Vagina (tissue), 2 donors: Measurements from ENCODE around the gene C17orf75. TPM values are rescaled to one million over a fixed set of nuclear protein-coding genes. Genes with fewer than 3 reads are reported as not detected.

Experiments used
- DNase-seq, 2 donors: peaks; one replicate each; pipeline ENCODE4 v3.0.0-alpha.2; 2017; ENCODE audit errors: extremely low spot score in 2 of 2
- H3K27ac ChIP-seq: fragments of 200-600 bp; sonication (generic); one replicate; pipeline ENCODE4 v1.5.1; 2019
- H3K27me3 ChIP-seq: fragments of 200-600 bp; sonication (generic); one replicate; pipeline ENCODE4 v1.5.1; 2019
- H3K36me3 ChIP-seq, 2 donors: fragments of 200-600 bp; sonication (generic); one replicate each; pipeline ENCODE4 v1.5.1; 2017 to 2019
- H3K4me1 ChIP-seq: fragments of 200-600 bp; sonication (generic); one replicate; pipeline ENCODE4 v1.5.1; 2019
- H3K4me3 ChIP-seq, 2 donors: fragments of 200-600 bp; sonication (generic); 1 replicate in 1 of 2; 2 replicates in 1 of 2; pipeline ENCODE4 v1.5.1; 2016 to 2019
- H3K9me3 ChIP-seq: fragments of 200-600 bp; sonication (generic); one replicate; pipeline ENCODE4 v1.5.1; 2019
- POLR2A ChIP-seq, 2 donors: fragments of 450-650 bp; IDR thresholded peaks; one replicate each; pipeline ENCODE4 v1.6.1; 2017; ENCODE audit warnings: antibody characterized with exemption in 2 of 2, mild to moderate bottlenecking in 2 of 2, moderate library complexity in 2 of 2
- POLR2AphosphoS5 ChIP-seq, 2 donors: sonication (generic); formaldehyde crosslinking; IDR thresholded peaks; one replicate each; pipeline ENCODE4 v1.9.0; 2017; ENCODE audit warnings: antibody characterized with exemption in 2 of 2, mild to moderate bottlenecking in 2 of 2, low read depth in 1 of 2; ENCODE audit not compliant: insufficient read depth in 1 of 2
- intact Hi-C: fragments of 100-400 bp; cut with DNase I; formaldehyde crosslinking; loops from one replicate; pipeline ENCODE4 v1.15.1; 2023
- total RNA-seq: library from RNA; depleted of rRNA; stranded (reverse); fragments of >200 nt; gene quantifications from one replicate; pipeline ENCODE4 v1.2.3, GENCODE V29; 2016
- TF ChIP-seq, protein P1 (sequence below), 3 experiments: fragments of 450-650 bp in 2 of 3; fragments of 200-600 bp in 1 of 3; sonication (generic) in 1 of 3; IDR thresholded peaks; one replicate each; pipeline ENCODE4 v1.5.1; 2017 to 2019; ENCODE audit warnings: antibody characterized with exemption in 3 of 3, mild to moderate bottlenecking in 2 of 3, moderate library complexity in 2 of 3

C17orf75 gene
- total RNA-seq, 1 donor from 2014 or later: 15.0 TPM

- no peaks in the 10 kb centered on the region for H3K9me3 ChIP-seq
- H3K4me1 ChIP-seq: no peaks in the 10 kb centered on the region
- H3K27ac ChIP-seq: peak overlapping the region; percentile 27
- H3K36me3 ChIP-seq: no peaks in the 10 kb centered on the region
- TF ChIP-seq, protein P1, sequence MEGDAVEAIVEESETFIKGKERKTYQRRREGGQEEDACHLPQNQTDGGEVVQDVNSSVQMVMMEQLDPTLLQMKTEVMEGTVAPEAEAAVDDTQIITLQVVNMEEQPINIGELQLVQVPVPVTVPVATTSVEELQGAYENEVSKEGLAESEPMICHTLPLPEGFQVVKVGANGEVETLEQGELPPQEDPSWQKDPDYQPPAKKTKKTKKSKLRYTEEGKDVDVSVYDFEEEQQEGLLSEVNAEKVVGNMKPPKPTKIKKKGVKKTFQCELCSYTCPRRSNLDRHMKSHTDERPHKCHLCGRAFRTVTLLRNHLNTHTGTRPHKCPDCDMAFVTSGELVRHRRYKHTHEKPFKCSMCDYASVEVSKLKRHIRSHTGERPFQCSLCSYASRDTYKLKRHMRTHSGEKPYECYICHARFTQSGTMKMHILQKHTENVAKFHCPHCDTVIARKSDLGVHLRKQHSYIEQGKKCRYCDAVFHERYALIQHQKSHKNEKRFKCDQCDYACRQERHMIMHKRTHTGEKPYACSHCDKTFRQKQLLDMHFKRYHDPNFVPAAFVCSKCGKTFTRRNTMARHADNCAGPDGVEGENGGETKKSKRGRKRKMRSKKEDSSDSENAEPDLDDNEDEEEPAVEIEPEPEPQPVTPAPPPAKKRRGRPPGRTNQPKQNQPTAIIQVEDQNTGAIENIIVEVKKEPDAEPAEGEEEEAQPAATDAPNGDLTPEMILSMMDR (IDR thresholded peaks at IDR 0.05): no peak
- TF ChIP-seq POLR2A (IDR thresholded peaks at IDR 0.05) (no peak), POLR2AphosphoS5 (IDR thresholded peaks at IDR 0.05; ENCODE audit: insufficient read depth in 1 of 2, low read depth in 1 of 2) (peak; percentile 8 to 36)
- intact Hi-C loops: no loop called here
- H3K27me3 ChIP-seq: no peaks in the 10 kb centered on the region
- no peak for DNase-seq
- peak overlapping the region; percentile 22 to 23 for H3K4me3 ChIP-seq
Observed at GRCh38 chr17:32311028-32311536, 30.9 kb downstream of the C17orf75 start.

- Histone ChIP-seq H3K27me3 (no peaks in the 10 kb centered on the region), H3K27ac (no peak overlapping the region), H3K4me3 (no peak overlapping the region), H3K9me3 (no peaks in the 10 kb centered on the region), H3K36me3 (no peaks in the 10 kb centered on the region), H3K4me1 (no peaks in the 10 kb centered on the region)
- no peak for DNase-seq
- TF ChIP-seq POLR2A (IDR thresholded peaks at IDR 0.05): no peak
- TF ChIP-seq POLR2AphosphoS5 (IDR thresholded peaks at IDR 0.05; ENCODE audit: insufficient read depth in 1 of 2, low read depth in 1 of 2): no peak
- TF ChIP-seq, protein P1 (IDR thresholded peaks at IDR 0.05): no peak
- intact Hi-C loops: no loop called here
Observed at GRCh38 chr17:32307658-32308057, 34.3 kb downstream of the C17orf75 start.

DNA sequence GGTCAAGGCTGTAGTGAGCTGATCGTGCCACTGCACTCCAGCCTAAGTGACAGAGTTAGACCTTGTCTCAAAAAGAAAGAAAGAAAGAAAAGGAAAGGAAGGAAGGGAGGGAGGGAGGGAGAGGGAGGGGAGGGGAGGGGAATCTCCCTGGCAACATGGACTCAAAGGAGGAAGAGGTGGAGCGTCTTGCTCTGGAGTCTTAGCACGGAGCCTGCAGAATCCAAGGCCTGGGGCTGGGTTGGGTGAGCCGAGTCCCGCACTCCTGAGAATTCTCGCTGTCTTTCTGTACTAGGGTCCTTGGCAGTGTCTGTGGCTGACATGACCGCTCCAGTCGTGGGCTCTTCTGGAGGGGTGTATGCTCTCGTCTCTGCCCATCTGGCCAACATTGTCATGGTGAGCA is 36.9 kb downstream of the C17orf75 start:
- Histone ChIP-seq H3K27ac (no peak overlapping the region), H3K4me3 (no peak overlapping the region), H3K9me3 (no peaks in the 10 kb centered on the region), H3K4me1 (no peaks in the 10 kb centered on the region), H3K36me3 (no peaks in the 10 kb centered on the region), H3K27me3 (no peaks in the 10 kb centered on the region)
- no peak for DNase-seq
- intact Hi-C loops: no loop called here
- TF ChIP-seq POLR2A (IDR thresholded peaks at IDR 0.05) (no peak), POLR2AphosphoS5 (IDR thresholded peaks at IDR 0.05; ENCODE audit: insufficient read depth in 1 of 2, low read depth in 1 of 2) (no peak)
- TF ChIP-seq, protein P1 (IDR thresholded peaks at IDR 0.05): no peak

- H3K27ac ChIP-seq: no peak overlapping the region
- TF ChIP-seq POLR2A (IDR thresholded peaks at IDR 0.05): no peak
- TF ChIP-seq, protein P1 (IDR thresholded peaks at IDR 0.05): no peak
- no peak for TF ChIP-seq POLR2AphosphoS5 (IDR thresholded peaks at IDR 0.05; ENCODE audit: insufficient read depth in 1 of 2, low read depth in 1 of 2)
- no peak for DNase-seq
Observed at GRCh38 chr17:32303781-32304288, 38.1 kb downstream of the C17orf75 start.

GRCh38 chr17:32302860-32303649 is 38.9 kb downstream of the C17orf75 start:
- no peak overlapping the region for H3K27ac ChIP-seq
- no peaks in the 10 kb centered on the region for H3K9me3 ChIP-seq
- no peaks in the 10 kb centered on the region for H3K36me3 ChIP-seq
- H3K4me3 ChIP-seq: no peak overlapping the region
- DNase-seq: no peak
- intact Hi-C loops: no loop called here
- peaks cover 11% of the 10 kb centered on the region for H3K4me1 ChIP-seq
- no peaks in the 10 kb centered on the region for H3K27me3 ChIP-seq
- TF ChIP-seq, protein P1 (IDR thresholded peaks at IDR 0.05): no peak
- TF ChIP-seq POLR2A (IDR thresholded peaks at IDR 0.05): no peak

More at GRCh38 chr17:32303781-32304288, 38.1 kb downstream of the C17orf75 start:
- intact Hi-C loops: no loop called here
- H3K9me3 ChIP-seq: no peaks in the 10 kb centered on the region
- no peaks in the 10 kb centered on the region for H3K36me3 ChIP-seq
- H3K4me3 ChIP-seq: no peak overlapping the region
- no peaks in the 10 kb centered on the region for H3K27me3 ChIP-seq
- peaks cover 4% of the 10 kb centered on the region for H3K4me1 ChIP-seq
